T47D (cell line): ENCODE data around the gene SEC24C.
A peak's percentile ranks its signal among the peaks of the same experiment; 100 is the strongest.

Source experiments
- DNase-seq, 2 experiments: peaks; one replicate each; pipeline versions ENCODE4 v3.0.0 to v3.0.0-alpha.2; 2011 to 2012; ENCODE audit warnings: low read depth in 1 of 2, low spot score in 1 of 2
- JUND ChIP-seq: IDR thresholded peaks from 2 replicates; pipeline ENCODE4 v1.6.1; 2012; ENCODE audit warnings: low read depth
- in situ Hi-C: cut with HindIII; loops from 2 replicates; pipeline ENCODE4 v1.10.0; 2016; ENCODE audit warnings: low sequenced_read_pairs, low pct_unique_long_range_greater_than_20kb

SEC24C gene

DNA sequence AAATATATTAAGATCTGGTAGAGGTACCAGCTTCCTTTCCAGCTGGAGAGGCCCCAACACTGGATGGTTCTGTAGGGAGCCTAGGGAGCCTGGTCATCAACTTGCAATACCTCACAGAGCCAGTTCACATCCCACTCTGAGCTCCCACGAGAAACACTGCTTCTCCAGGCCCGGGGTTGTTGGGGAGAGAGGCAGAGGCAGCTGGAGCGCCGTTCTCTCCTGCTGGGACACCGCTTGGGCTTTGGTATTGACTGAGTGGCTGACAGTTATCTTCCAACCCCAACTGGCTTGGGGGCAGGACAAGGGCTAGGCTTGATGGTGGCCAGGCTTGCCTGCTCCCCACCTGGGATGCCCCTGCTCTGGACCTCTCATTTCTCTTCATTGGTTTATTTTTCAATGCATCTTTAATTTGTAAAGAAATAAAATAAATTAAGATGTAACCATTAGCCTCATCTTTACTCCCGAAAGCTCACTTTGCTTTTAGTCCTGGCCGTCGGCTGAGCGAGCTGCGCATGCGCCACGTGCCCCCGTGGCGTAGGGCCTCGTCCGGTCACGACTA lies 27.6 kb downstream of the SEC24C start:
- DNase-seq: no peak
- TF ChIP-seq JUND: no peak
- in situ Hi-C loops: no loop called here

DNA sequence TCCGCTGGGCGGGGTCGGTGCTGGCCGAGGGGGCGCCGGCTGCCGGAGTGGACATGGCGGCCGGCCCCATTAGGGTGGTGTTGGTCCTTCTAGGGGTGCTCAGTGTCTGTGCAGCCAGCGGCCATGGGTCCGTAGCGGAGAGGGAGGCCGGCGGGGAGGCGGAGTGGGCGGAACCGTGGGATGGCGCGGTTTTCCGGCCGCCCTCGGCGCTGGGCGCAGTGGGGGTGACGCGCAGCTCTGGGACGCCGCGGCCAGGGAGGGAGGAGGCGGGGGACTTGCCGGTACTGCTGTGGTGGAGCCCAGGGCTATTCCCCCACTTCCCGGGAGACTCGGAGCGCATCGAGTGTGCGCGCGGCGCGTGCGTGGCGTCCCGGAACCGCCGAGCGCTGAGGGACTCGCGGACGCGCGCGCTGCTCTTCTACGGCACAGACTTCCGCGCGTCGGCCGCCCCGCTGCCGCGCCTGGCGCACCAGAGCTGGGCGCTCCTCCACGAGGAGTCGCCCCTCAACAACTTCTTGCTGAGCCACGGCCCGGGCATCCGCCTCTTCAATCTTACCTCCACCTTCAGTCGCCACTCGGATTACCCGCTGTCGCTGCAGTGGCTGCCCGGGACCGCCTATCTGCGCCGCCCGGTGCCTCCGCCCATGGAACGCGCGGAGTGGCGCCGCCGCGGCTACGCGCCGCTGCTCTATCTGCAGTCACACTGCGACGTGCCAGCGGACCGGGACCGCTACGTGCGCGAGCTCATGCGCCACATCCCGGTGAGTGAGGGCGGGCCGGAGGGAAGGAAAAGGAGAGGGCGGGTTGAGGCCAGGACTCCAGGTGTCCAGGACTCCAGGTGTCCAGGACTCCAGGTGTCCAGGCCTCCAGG lies 28.3 kb downstream of the SEC24C start:
- DNase-seq: peak; percentile 72 to 91
- TF ChIP-seq JUND: no peak
- in situ Hi-C loops: no loop called here

DNA sequence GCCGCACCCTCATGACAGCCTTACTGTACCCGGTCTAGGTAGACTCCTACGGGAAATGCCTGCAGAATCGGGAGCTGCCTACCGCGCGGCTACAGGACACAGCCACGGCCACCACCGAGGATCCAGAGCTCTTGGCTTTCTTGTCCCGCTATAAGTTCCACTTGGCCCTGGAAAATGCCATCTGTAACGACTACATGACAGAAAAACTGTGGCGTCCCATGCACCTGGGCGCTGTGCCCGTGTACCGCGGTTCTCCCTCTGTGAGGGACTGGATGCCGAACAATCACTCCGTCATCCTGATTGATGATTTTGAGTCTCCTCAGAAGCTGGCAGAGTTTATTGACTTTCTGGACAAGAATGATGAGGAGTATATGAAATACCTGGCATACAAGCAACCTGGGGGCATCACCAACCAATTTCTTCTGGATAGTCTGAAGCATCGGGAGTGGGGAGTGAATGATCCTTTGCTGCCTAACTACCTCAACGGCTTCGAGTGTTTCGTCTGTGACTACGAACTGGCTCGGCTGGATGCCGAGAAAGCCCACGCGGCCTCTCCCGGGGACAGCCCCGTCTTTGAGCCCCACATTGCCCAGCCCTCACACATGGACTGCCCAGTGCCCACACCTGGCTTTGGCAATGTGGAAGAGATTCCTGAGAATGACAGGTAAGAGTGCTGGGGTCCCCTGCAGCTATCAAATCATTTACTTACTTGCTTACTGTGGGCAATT lies 29.1 kb downstream of the SEC24C start:
- no peak for DNase-seq
- in situ Hi-C loops: no loop called here

DNA sequence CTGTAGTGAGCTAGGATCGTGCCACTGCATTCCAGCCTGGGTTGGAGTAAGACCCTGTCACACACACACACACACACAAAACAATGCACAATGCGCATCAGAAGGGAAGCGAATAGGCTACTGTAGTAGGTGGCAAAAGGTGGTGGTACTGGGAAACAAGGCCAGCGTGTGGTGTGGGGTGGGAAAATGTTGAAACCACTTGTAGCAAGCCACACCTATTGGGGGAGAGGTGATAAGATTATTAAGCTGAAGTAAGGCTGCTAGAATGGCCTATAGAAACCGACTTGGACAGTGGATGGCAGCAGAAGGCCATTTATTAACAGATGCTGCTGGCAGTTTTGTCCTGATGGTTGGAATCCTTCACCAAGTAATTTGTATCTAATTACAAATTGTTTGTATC lies 30.5 kb downstream of the SEC24C start:
- no peak for TF ChIP-seq JUND
- in situ Hi-C loops: no loop called here
- DNase-seq: peak in 1 of 2 experiments; percentile 30

More for the DNA sequence above, 29.1 kb downstream of the SEC24C start:
- no peak for TF ChIP-seq JUND

DNA sequence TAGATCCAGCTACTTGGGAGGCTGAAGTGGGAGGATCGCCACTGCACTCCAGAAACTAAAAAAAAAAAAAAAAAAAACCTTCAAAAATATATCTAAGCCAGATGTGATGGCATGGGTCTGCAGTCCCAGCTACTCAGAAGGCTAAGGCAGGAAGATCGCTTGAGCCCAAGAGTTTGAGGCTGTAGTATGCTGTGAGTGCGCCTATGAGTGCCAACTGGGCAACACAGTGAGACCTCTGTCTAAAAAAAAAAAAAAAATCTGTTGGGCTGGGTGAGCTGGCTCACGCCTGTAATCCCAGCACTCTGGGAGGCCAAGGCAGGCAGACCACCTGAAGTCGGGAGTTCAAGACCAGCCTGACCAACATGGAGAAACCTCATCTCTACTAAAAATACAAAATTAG lies 34.8 kb downstream of the SEC24C start:
- in situ Hi-C loops: no loop called here
- TF ChIP-seq JUND: no peak
- DNase-seq: no peak

DNA sequence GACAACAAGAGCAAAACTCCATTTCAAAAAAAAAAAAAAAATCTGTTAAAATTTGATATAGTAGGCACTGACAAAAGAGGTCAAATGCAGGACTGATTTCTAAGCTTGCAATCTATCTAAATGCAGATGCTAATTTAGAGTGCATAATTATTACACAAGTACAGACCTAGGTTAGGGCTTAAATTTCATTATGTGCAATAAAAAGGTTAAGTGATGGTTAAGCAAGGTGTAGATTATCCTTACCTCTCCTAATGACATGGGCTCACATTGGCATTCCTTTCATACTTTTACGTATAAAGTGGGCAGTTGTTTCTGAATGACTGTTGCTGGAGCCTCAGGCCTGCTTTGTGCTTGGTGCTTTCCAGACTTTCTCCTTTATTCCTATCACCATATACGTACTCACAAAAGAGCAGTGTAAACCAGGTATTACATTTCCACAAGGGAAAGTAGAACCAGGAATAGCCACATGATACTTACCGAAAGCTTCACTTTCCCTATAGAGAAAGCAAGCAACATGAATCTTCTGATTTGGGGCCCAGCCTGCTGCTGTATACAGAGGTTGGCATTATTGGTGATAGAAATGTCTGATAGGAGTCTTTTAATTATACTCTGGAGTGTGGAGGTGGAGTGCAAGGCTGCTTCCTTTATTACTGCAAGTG lies 35.5 kb downstream of the SEC24C start:
- no peak for DNase-seq
- no peak for TF ChIP-seq JUND
- in situ Hi-C loops: no loop called here

DNA sequence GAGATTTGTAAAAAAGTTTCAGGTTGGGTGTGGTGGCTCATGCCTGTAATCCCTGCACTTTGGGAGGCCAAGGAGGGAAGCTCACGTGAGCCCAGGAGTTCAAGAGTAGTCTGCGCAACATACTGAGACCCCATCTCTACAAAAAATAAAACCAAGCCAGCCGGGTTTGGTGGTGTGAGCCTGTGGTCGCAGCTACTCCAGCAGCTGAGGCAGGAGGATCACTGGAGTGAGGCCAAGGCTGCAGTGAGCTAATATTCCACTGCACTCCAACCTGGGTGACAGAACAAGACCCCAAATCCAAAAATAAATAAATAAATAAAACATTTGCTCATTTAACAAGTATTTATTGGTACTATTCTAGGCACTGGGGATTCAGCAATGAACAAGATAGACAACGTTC lies 36.1 kb downstream of the SEC24C start:
- in situ Hi-C loops: no loop called here
- TF ChIP-seq JUND: no peak

DNA sequence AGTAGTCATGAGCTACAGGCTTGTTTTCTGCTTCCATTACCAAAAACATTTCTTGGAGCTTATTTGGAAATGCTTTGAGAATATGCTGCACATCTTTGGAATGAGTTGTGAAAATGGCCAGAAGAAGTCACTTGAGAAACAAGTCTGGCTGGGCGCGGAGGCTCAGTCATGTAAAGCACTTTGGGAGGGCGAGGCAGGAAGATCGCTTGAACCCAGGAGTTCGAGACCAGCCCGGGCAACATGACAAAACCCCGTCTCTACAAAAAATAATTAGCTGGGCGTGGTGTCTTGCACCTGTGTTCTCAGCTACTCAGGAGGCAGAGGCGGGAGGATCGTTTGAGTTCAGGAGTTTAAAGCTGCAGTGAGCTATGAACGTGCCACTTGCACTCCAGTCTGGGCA lies 36.8 kb downstream of the SEC24C start:
- TF ChIP-seq JUND: no peak
- DNase-seq: peak in 1 of 2 experiments; percentile 54
- in situ Hi-C loops: no loop called here

More for the DNA sequence above, 36.1 kb downstream of the SEC24C start:
- no peak for DNase-seq

DNA sequence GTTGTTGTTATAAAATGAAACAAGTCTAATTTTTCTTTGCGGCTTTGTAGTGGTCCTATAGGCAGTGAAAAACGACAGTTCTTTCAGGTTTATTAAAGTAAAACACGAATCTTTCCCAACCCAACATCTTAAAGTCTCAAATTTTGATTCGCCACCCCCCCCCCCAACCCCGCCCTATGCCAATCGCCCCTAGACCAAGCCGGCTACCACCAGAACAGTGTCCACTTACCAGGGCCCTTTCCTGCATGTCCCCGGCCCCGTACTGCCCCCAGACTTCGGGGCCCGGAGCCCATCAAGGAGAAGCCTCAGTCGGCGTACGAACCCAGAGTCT lies 37.3 kb downstream of the SEC24C start:
- DNase-seq: no peak
- in situ Hi-C loops: no loop called here
- no peak for TF ChIP-seq JUND

DNA sequence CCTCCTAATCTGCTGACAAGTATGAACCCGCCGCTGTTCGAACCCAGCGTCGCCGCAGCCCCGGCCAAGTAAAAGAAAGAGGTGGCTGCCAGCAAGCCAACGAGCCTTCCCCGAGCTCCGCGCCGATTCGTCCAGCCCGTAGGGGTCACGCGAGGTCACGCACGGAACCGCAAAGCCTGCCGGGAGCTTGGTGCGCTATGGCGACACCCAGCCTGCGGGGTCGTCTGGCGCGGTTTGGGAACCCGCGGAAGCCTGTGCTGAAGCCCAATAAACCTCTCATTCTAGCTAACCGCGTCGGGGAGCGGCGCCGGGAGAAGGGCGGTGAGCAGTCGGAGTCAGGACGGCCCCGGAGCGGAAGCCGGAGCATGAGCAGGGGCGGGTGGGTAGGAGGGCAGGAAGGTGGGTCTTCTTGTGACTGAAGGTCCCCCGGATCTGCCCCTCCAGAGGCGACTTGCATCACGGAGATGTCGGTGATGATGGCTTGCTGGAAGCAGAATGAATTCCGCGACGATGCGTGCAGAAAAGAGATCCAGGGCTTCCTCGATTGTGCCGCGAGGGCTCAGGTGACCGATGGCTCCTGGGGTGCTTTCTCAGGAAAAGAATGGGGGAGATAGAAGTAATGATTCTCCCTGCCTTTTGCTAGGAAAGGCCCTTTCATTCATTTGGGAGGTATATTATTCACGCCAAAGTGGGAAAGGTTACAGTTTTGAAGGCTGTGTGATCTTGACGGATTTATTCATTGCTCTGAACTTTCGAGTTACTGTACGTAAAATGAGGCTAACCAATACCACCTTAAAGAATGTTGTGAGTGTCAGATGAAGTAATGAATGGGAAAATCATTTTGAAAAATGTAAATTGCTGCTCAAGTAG lies 37.9 kb downstream of the SEC24C start, which contains the start of gene CHCHD1:
CHCHD1 (plus strand) TSS at position 170 of the 870 bp plus-strand sequence; CDS start at position 198, 28 bp downstream.
- peak; percentile 93 for DNase-seq
- no peak for TF ChIP-seq JUND
- in situ Hi-C loops: no loop called here

DNA sequence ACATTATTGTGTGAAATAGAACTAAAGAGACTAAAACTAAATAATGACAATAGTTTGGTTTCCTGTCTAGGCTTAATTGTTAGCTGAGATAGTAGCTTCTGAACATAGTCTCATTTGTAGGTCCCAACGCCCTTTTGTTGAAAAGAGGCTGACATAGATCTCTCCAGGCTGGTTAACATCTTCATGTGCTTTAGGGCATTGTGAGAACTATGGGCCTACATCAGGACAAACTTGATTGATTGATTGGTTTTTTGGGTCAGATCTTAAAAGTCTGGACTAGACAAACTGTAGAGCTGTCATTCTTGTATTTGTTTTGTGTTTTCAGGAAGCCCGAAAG lies 38.5 kb downstream of the SEC24C start:
- in situ Hi-C loops: no loop called here
- no peak for DNase-seq
- TF ChIP-seq JUND: no peak
